Kidney (tissue), 14 donors: ENCODE data around the gene SULF2. TPM values are rescaled to one million over a fixed set of nuclear protein-coding genes. Genes with fewer than 3 reads are reported as not detected.

Experiments used
- DNase-seq, 5 donors: peaks; one replicate each; pipeline ENCODE4 v3.0.0-alpha.2; 2013 to 2020
- FAIRE-seq: peaks from 2 replicates; lab custom pipeline; 2012; peaks lifted over from hg19 to GRCh38; lab: Jason Lieb, UNC
- H3K27ac ChIP-seq, 2 donors: one replicate each; pipeline ENCODE4 v1.7.0; 2013; ENCODE audit warnings: low read depth in 2 of 2, low read length in 2 of 2, inconsistent platforms in 1 of 2
- H3K27me3 ChIP-seq: one replicate; pipeline ENCODE4 v1.7.1; 2013; ENCODE audit warnings: low read length, inconsistent platforms; ENCODE audit not compliant: control insufficient read depth, insufficient read depth
- H3K36me3 ChIP-seq, 3 donors: one replicate each; pipeline versions ENCODE4 v1.7.0 to v1.7.1; 2013; ENCODE audit warnings: low read length in 3 of 3, control low read depth in 1 of 3, inconsistent platforms in 1 of 3; ENCODE audit not compliant: insufficient read depth in 3 of 3, control insufficient read depth in 2 of 3
- H3K4me1 ChIP-seq, 3 donors: one replicate each; pipeline versions ENCODE4 v1.7.0 to v1.7.1; 2013; ENCODE audit warnings: low read length in 3 of 3, inconsistent platforms in 1 of 3, low read depth in 1 of 3; ENCODE audit not compliant: control insufficient read depth in 2 of 3, insufficient read depth in 2 of 3
- H3K4me3 ChIP-seq, 3 donors: one replicate each; pipeline versions ENCODE4 v1.7.0 to v1.8.1; 2013; ENCODE audit warnings: low read length in 3 of 3, control low read depth in 1 of 3, inconsistent platforms in 1 of 3
- H3K9ac ChIP-seq, 3 donors: one replicate each; pipeline versions ENCODE4 v1.7.0 to v1.7.1; 2013; ENCODE audit warnings: low read length in 3 of 3, control low read depth in 1 of 3, inconsistent platforms in 1 of 3
- H3K9me3 ChIP-seq, 3 donors: one replicate each; pipeline versions ENCODE4 v1.7.0 to v1.7.1; 2013; ENCODE audit warnings: low read length in 3 of 3, control low read depth in 1 of 3, inconsistent platforms in 1 of 3; ENCODE audit not compliant: control insufficient read depth in 2 of 3, insufficient read depth in 1 of 3
- CTCF ChIP-seq: IDR thresholded peaks from 3 replicates; pipeline ENCODE4 v1.5.1; 2012; ENCODE audit warnings: mild to moderate bottlenecking, moderate library complexity, borderline replicate concordance; ENCODE audit not compliant: insufficient read depth; ENCODE audit errors: extremely low read depth
- intact Hi-C: fragments of 100-400 bp; cut with DNase I; formaldehyde crosslinking; loops from one replicate; pipeline ENCODE4 v1.11.1; 2022
- polyA plus RNA-seq: library from polyadenylated mRNA; stranded (reverse); fragments of 350-450 nt; fragmentation: Illumina TruSeq; extraction: RNeasy Lipid Tissue Mini Kit (QIAGEN cat#74804); gene quantifications from one replicate; pipeline ENCODE4 v1.2.3, GENCODE V29; 2014; ENCODE audit warnings: low read depth, low replicate concordance; ENCODE audit not compliant: insufficient read depth
- total RNA-seq: library from RNA; stranded (reverse); fragmentation: NEBNext Ultra II Directional; extraction: Animal tissue kit (Norgen Biotek cat#: 25700); gene quantifications from one replicate; pipeline ENCODE4 v1.2.1, GENCODE V29; 2021
- donor health status: control.
- donor health status: control.
- donor health status: control.
- donor health status: control.
- donor health status: control.
- donor health status: DM: yes; HTN: yes; CAD: no.
- donor health status: Normal renal cell carcinoma (clear cell type).

SULF2 gene
- total and polyA plus RNA-seq, 2 donors from 2014 or later, result 85.1 to 257 TPM

GRCh38 chr20:47682916-47683315 is 102.4 kb downstream of the SULF2 start:
- intact Hi-C loops, result no loop called here
- H3K36me3 ChIP-seq, result no peaks in the 10 kb centered on the region
- no peaks in the 10 kb centered on the region for H3K9me3 ChIP-seq
- H3K27ac ChIP-seq, result no peak overlapping the region
- no peak for TF ChIP-seq CTCF
- FAIRE-seq (no peak), DNase-seq (peak in 1 of 5 donors; percentile 55)
- H3K9ac ChIP-seq, result no peak overlapping the region
- no peaks in the 10 kb centered on the region for H3K27me3 ChIP-seq
- H3K4me1 ChIP-seq, result peaks cover 0 to 8% (median 0%) of the 10 kb centered on the region in 3 donors
- H3K4me3 ChIP-seq, result no peak overlapping the region

- H3K36me3 ChIP-seq, result no peaks in the 10 kb centered on the region
- H3K4me3 ChIP-seq, result no peak overlapping the region
- H3K9ac ChIP-seq, result no peak overlapping the region
- H3K4me1 ChIP-seq, result peaks cover 0 to 8% (median 0%) of the 10 kb centered on the region in 3 donors
- intact Hi-C loops, result no loop called here
- TF ChIP-seq CTCF, result no peak
- H3K9me3 ChIP-seq, result no peaks in the 10 kb centered on the region
- no peak for FAIRE-seq
- peak in 3 of 5 donors; percentile 38 to 88 (median 83) for DNase-seq
- H3K27me3 ChIP-seq, result no peaks in the 10 kb centered on the region
- H3K27ac ChIP-seq, result no peak overlapping the region
Observed at GRCh38 chr20:47682028-47682783, 103.1 kb downstream of the SULF2 start.

DNA sequence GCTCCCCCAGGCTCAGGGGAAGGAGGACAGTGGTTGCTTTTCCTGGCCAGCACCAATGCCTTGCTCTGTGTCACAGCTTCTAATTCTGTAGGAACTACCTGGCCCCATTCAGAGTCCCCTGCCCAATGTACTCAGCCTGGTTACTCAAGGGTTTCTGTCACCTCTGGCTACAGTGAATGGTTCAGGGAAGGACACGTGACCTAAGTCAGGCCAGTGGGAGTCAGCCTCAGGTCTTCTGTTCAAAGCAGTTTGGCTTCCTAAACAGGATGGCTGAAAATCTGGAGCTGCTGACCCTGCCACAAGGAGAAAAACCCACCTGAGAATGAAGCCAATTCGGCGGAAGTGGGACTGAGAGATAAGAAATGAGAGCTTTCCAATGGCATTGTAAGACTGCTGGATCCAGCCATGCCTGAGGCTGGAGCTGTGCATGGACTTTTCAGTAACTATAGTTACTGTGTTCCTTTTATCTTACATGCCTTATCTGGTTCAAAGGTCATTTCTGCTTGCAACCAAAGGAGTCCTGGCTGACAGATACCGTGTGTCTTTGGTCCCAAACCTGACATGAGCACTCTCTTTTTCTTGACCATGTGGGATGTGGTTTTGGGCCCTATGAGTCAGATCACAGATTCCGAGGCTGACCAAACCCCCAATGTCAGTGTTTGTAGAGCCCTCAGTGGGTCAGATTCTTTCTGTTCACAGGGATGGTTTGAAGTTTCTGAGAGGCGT is 104.3 kb downstream of the SULF2 start:
- H3K9ac ChIP-seq, result no peak overlapping the region
- H3K4me1 ChIP-seq, result peaks cover 0 to 8% (median 0%) of the 10 kb centered on the region in 3 donors
- intact Hi-C loops, result no loop called here
- H3K27me3 ChIP-seq, result no peaks in the 10 kb centered on the region
- no peaks in the 10 kb centered on the region for H3K9me3 ChIP-seq
- DNase-seq (peak in 1 of 5 donors; percentile 4), FAIRE-seq (no peak)
- no peak overlapping the region for H3K27ac ChIP-seq
- TF ChIP-seq CTCF, result no peak
- no peak overlapping the region for H3K4me3 ChIP-seq
- no peaks in the 10 kb centered on the region for H3K36me3 ChIP-seq
